ENCODE results near the gene CLCF1. TPM values are rescaled to one million over a fixed set of nuclear protein-coding genes. Genes with fewer than 3 reads are reported as not detected.

Gene CLCF1
- total and polyA plus RNA-seq, 2 donors (not counting 3 experiments of a cell fraction or from before 2014, with no cell fraction given) = 5.8 to 6.5 TPM

GRCh38 chr11:67314218-67314617 lies 59.2 kb downstream of the CLCF1 start:
- Histone ChIP-seq H3K4me2 (ENCODE audit: insufficient read depth, low read length) (no peak overlapping the region), H3K36me3 (ENCODE audit: control insufficient read depth in 2 of 2, extremely low read depth in 1 of 2, insufficient read depth in 2 of 2, low read length in 2 of 2) (peaks cover 0 to 2% of the 10 kb centered on the region in 2 experiments), H3K9ac (replicated peaks; ENCODE audit: extremely low read depth, insufficient read depth, low read length) (no peak overlapping the region), H3K4me3 (replicated peaks in 1 of 3; ENCODE audit: insufficient read depth in 1 of 3, low read depth in 1 of 3, low read length in 3 of 3) (no peak overlapping the region), H4K20me1 (replicated peaks; ENCODE audit: control insufficient read depth, extremely low read depth, insufficient read depth, low read length) (no peaks in the 10 kb centered on the region), H3K4me1 (ENCODE audit: control insufficient read depth, extremely low read depth, insufficient read depth, low read length) (peaks cover 6% of the 10 kb centered on the region), H3K9me3 (replicated peaks; ENCODE audit: control insufficient read depth, insufficient read depth, low read length) (no peaks in the 10 kb centered on the region), H3K27me3 (ENCODE audit: control insufficient read depth in 2 of 2, insufficient read depth in 2 of 2, low read length in 2 of 2) (no peaks in the 10 kb centered on the region), H3K27ac (ENCODE audit: insufficient read depth, low read depth, low read length) (no peak overlapping the region), H3K79me2 (ENCODE audit: control insufficient read depth, insufficient read depth, low read length) (no peaks in the 10 kb centered on the region), H3K9me1 (replicated peaks; ENCODE audit: control insufficient read depth, extremely low read depth, insufficient read depth, low read length) (no peaks in the 10 kb centered on the region), H2AFZ (ENCODE audit: low read depth, low read length) (no peak overlapping the region)
- POLR2A ChIA-PET = interaction anchor here (1.5 kb wide), 1 partner anchor 11 kb away, joined by 6 read pairs; the partner anchor contains the start of gene SSH3
- TF ChIP-seq JUN (IDR thresholded peaks at IDR 0.05; ENCODE audit: borderline replicate concordance, insufficient read depth, insufficient read length, low read depth) (no peak), CTCF (IDR thresholded peaks at IDR 0.05; ENCODE audit: extremely low read depth in 1 of 2, insufficient read depth in 1 of 2, low read depth in 1 of 2, low read length in 2 of 2) (no peak), MAX (IDR thresholded peaks at IDR 0.05; ENCODE audit: insufficient read depth, insufficient read length) (no peak), EZH2 (IDR thresholded peaks at IDR 0.05; ENCODE audit: borderline replicate concordance, low read depth, low read length, severe bottlenecking) (no peak), GATA2 (IDR thresholded peaks at IDR 0.05; ENCODE audit: insufficient read depth, insufficient read length, low read depth, low read length) (no peak), MYC (IDR thresholded peaks at IDR 0.05; ENCODE audit: low read depth, low read length) (no peak), POLR2A (IDR thresholded peaks at IDR 0.05; ENCODE audit: low read depth, low read length) (no peak), POLR2AphosphoS5 (IDR thresholded peaks at IDR 0.05; ENCODE audit: insufficient read depth, low read depth, low read length) (no peak)
- FAIRE-seq = no peak
- intact Hi-C loops (cut with micrococcal nuclease) = no loop called here
- dilution Hi-C loops (cut with MboI; ENCODE audit: extremely low pct_ligation_motif_present, low sequenced_read_pairs) = no loop called here
- BruUV-seq (replicated peaks) = no TSS peak
- DNase-seq (ENCODE audit: low read depth, low spot score) = no peak
- CTCF ChIA-PET = interaction anchor here (1.1 to 1.7 kb wide), 4 partner anchors 25 to 60 kb away, joined by 3 to 5 read pairs (median 4); partner anchors contain the start of gene ANKRD13D

Small RNA genes within 50 kb of the gene (small RNA-seq; reads per million reads assigned to genes)
- gene RN7SKP239 (ENCODE audit: insufficient read depth, insufficient read length, low read depth, low replicate concordance) = not detected
- not detected for gene RNU6-1238P (ENCODE audit: insufficient read depth, insufficient read length, low read depth, low replicate concordance)

Other genes starting within 250 kb of the CLCF1 start
- gene GRK2, start 107.1 kb downstream of the CLCF1 start, total RNA-seq = 62.3 and 66.9 TPM in 2 replicates
- 57.9 and 73.1 TPM in 2 replicates for gene GRK2, start 107.1 kb downstream of the CLCF1 start, polyA plus RNA-seq
- 57.5 and 69.6 TPM in 2 replicates for gene ANKRD13D, start 84.3 kb downstream of the CLCF1 start, total RNA-seq
- gene ANKRD13D, start 84.3 kb downstream of the CLCF1 start, polyA plus RNA-seq = 43.5 and 51.2 TPM in 2 replicates
- gene SSH3, start 70.1 kb downstream of the CLCF1 start, total RNA-seq = 16.5 and 22.5 TPM in 2 replicates
- 14.3 and 16.4 TPM in 2 replicates for gene SSH3, start 70.1 kb downstream of the CLCF1 start, polyA plus RNA-seq
- gene POLD4, start 20.1 kb downstream of the CLCF1 start, total RNA-seq = 50.1 and 66.9 TPM in 2 replicates
- 204 and 236 TPM in 2 replicates for gene POLD4, start 20.1 kb downstream of the CLCF1 start, polyA plus RNA-seq
- gene RAD9A, start 18.4 kb upstream of the CLCF1 start, total RNA-seq = 18.4 and 24.6 TPM in 2 replicates
- 22.2 and 25.5 TPM in 2 replicates for gene RAD9A, start 18.4 kb upstream of the CLCF1 start, polyA plus RNA-seq
- 192 and 202 TPM in 2 replicates for gene PPP1CA, start 28.3 kb upstream of the CLCF1 start, total RNA-seq
- gene PPP1CA, start 28.3 kb upstream of the CLCF1 start, polyA plus RNA-seq = 419 and 446 TPM in 2 replicates
- gene TBC1D10C, start 30.5 kb upstream of the CLCF1 start, total RNA-seq = not detected in 2 replicates
- gene TBC1D10C, start 30.5 kb upstream of the CLCF1 start, polyA plus RNA-seq = not detected in 2 replicates
- 0.16 and 0.35 TPM in 2 replicates for gene CARNS1, start 42.1 kb upstream of the CLCF1 start, total RNA-seq
- 0.14 and 0.27 TPM in 2 replicates for gene CARNS1, start 42.1 kb upstream of the CLCF1 start, polyA plus RNA-seq
- 47.8 and 53.8 TPM in 2 replicates for gene RPS6KB2, start 54.9 kb upstream of the CLCF1 start, total RNA-seq
- 60.0 and 70.0 TPM in 2 replicates for gene RPS6KB2, start 54.9 kb upstream of the CLCF1 start, polyA plus RNA-seq
- gene PTPRCAP, start 64.1 kb upstream of the CLCF1 start, total RNA-seq = 1.4 TPM in 1 of 2 replicates, not detected in the other
- gene PTPRCAP, start 64.1 kb upstream of the CLCF1 start, polyA plus RNA-seq = 3.6 and 6.5 TPM in 2 replicates
- gene CORO1B, start 69.9 kb upstream of the CLCF1 start, total RNA-seq = 126 and 142 TPM in 2 replicates
- gene CORO1B, start 69.9 kb upstream of the CLCF1 start, polyA plus RNA-seq = 197 and 236 TPM in 2 replicates
- not detected in 2 replicates for gene GPR152, start 79.1 kb upstream of the CLCF1 start, total RNA-seq
- gene GPR152, start 79.1 kb upstream of the CLCF1 start, polyA plus RNA-seq = not detected in 2 replicates
- gene CABP4, start 81.8 kb upstream of the CLCF1 start, total RNA-seq = 4.2 and 5.0 TPM in 2 replicates
- 2.4 and 2.6 TPM in 2 replicates for gene CABP4, start 81.8 kb upstream of the CLCF1 start, polyA plus RNA-seq
- gene TMEM134, start 95.7 kb upstream of the CLCF1 start, total RNA-seq = 33.4 and 41.6 TPM in 2 replicates
- 207 and 213 TPM in 2 replicates for gene TMEM134, start 95.7 kb upstream of the CLCF1 start, polyA plus RNA-seq
- gene AIP, start 109.4 kb upstream of the CLCF1 start, total RNA-seq = 46.3 and 46.5 TPM in 2 replicates
- 114 and 130 TPM in 2 replicates for gene AIP, start 109.4 kb upstream of the CLCF1 start, polyA plus RNA-seq
- 26.4 and 50.9 TPM in 2 replicates for gene PITPNM1, start 131.8 kb upstream of the CLCF1 start, total RNA-seq
- gene PITPNM1, start 131.8 kb upstream of the CLCF1 start, polyA plus RNA-seq = 16.5 and 25.2 TPM in 2 replicates
- 81.2 and 97.0 TPM in 2 replicates for gene CDK2AP2, start 134.6 kb upstream of the CLCF1 start, total RNA-seq
- 143 and 191 TPM in 2 replicates for gene CDK2AP2, start 134.6 kb upstream of the CLCF1 start, polyA plus RNA-seq
- not detected in 2 replicates for gene CABP2, start 149.8 kb upstream of the CLCF1 start, total RNA-seq
- gene CABP2, start 149.8 kb upstream of the CLCF1 start, polyA plus RNA-seq = not detected in 2 replicates
- gene GSTP1, start 210.2 kb upstream of the CLCF1 start, total RNA-seq = 962 and 997 TPM in 2 replicates
- 2,277 and 2,635 TPM in 2 replicates for gene GSTP1, start 210.2 kb upstream of the CLCF1 start, polyA plus RNA-seq
- gene NDUFV1, start 233.3 kb upstream of the CLCF1 start, total RNA-seq = 179 and 191 TPM in 2 replicates
- 203 and 204 TPM in 2 replicates for gene NDUFV1, start 233.3 kb upstream of the CLCF1 start, polyA plus RNA-seq

Measured in endothelial cell of umbilical vein (primary cell).